ENCODE data around the gene CTSH.

The CTSH gene

DNA sequence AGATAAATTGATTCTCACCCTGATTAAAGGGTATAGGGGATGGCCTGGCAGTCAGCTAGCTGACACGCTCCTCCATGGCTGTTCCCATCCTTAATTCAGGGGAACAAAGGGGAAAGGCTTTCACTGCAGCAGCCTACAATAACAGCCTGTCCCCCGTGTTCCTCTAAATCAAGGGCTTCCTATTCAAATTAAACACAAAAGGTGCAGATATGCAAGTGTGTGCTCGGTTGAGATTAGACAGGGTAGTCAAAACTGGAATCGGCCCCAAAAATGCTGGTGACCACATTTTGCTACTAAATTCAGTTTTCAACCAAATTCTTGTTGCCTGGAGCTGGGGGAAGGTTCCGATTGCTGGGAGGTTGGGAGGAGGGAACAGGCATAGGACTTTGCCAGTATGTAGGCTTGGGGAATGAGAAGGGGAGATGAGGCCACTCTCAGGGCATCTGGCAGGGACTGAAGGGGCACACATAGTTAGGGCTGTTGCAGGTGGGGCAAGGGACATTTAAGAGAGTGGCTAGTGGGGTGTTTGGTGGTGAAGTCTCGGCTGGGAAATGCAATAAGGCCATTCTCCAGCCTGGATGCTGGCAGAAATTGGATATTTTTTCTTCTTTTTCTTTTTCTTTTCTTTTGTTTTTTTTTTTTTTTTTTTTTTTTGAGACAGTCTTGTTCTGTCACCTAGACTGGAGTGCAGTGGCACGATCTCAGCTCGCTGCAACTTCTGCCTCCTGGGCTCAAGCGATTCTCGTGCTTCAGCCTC, 32.9 kb upstream of the CTSH start:
- no peak for DNase-seq

DNA sequence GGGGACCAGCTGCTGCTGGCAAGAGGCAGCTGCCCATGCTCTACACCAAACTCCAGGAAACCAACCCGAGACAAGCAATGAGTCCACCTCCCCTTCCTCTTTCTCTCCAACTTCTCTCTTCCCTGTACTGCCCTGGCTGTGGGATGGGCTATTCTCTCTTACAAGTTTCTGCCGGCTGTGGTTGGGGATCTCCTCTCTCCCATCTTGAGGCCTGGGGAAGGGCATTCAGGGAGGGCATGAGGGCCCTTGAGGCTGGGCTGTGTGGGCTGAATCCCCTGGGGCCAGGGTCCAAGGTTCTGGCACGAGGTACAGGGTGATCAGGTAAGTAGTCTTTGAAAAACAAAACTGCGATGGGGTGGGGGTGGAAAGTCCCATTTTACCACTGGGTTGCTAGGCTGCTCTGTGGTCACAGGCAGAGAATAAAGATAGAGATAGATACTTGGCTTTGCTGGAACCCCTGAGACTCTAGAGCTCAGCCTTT, 32.3 kb upstream of the CTSH start:
- no peak for DNase-seq

- no peak for DNase-seq
These were observed 31.8 kb upstream of the CTSH start for GRCh38 chr15:78976691-78977090.

DNA sequence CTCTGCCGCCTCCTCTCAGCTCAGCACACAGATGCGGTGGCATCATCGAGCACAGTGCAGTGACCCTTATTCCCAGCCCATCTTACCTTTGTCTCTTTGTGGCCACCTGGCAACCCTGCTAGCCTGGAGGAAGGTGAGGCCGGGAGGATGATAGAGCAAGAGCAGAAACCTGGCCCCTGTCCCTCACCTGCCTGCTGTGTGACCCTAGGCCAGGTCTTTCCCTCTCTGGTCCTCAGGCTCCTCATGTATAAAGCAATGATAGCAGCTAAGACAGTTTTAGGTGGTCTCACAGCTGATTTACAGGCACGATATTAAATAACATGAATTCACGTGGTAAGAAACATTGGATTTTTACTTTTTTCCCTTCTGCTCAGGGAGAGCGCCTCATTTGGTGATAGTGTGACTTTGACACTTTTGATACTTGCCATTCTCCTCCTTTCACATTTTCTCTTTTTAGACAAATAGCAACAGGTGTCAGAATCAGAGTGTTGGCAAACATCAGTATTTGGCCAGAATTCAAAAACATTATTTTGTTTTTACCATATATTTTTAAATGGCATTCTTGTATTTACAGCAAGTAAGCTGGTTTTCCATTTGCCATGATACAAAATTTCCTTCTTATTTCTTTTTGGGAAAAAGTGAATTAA, 29.5 kb upstream of the CTSH start:
- no peak for DNase-seq

- DNase-seq, result no peak
These were observed 25.0 kb upstream of the CTSH start for GRCh38 chr15:78969687-78970349.

GRCh38 chr15:78968539-78969271, 23.9 kb upstream of the CTSH start:
- DNase-seq, result no peak

GRCh38 chr15:78968114-78968513, 23.3 kb upstream of the CTSH start:
- DNase-seq, result no peak

GRCh38 chr15:78960308-78960707, 15.5 kb upstream of the CTSH start:
- DNase-seq, result no peak

DNA sequence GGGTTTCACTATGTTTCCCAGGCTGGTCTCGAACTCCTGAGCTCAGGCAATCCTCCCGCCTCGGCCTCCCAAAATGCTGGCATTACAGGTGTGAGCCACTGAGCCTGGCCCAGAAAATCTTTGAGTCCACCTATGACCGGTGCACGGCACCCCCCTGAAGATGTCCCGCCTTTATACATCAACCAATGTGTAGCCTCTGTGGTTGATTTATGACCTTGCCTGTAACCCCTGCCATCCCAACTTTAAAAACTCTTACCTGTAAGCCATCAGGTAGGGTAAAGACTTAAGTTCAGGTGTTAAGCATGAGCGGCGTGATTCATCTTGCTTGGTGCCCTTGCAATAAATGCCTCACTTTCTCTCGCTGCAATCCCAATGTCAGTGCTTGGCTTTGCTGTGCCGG, 14.5 kb upstream of the CTSH start:
- DNase-seq, result no peak

GRCh38 chr15:78957416-78958093, 12.7 kb upstream of the CTSH start:
- no peak for DNase-seq

GRCh38 chr15:78956937-78957336, 12.1 kb upstream of the CTSH start:
- DNase-seq, result no peak

DNA sequence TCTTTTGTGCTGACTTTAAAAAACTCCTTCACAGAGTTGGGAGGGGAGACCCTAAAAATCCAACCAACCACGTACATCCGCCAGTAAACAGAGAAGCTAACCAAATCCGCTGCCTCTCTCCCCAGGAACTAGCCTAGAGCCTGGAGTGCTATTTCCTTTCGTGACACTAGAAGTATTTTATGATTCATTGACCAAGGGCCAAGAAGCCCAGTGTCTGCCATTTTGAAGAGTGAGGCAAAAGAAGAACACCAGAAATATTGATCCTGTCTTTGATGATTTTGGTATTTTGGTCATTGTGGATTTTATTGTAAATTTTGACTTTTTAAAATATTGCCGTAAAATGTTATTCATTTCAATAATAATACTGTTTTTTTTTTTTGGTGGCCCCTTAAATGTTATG, 10.5 kb upstream of the CTSH start:
- DNase-seq, result no peak

GRCh38 chr15:78951841-78952238, 7.0 kb upstream of the CTSH start:
- DNase-seq, result no peak

DNA sequence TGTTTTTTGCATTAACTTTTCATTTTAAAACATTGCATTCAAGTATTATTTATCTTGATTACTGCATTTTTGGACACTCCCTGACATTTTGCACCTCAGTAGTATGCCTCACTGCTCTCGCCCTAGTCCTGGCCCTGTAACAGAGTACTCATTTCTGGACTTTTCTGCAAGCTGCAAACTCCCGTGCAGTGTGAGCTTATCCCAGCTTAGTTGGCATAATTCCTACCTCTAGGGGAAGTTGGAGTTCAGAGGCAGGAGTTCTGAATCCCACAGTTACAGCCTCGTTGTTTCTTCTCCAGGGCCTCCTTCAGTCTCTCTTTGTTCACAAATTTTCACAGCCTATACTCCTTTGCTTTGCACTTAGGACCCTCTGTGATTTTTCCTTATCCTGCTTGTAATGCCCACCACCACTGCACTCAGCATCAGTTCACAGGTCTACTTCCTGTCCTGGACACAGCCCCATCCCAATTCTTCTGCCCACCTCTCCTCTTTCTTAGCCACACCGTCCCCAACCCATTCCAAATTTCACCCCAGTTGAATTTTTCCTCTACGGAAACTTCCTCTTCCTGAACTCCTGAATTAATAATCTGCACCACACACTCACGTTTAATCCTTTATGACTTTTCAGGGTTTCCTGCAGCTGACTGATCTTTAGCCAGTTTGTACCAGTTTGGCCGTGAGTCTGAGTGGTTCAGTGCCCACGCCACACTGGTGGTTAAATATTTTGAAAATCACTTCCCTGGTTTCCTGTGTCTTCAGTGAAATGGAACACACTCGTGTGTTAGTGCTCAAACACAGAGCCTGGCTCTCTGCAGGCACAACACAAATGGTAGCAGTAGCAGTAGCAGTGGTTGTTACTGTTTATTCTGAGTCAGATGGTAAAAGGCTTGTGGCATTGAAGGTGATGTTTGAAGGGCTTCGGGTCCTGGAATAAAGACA, 6.3 kb upstream of the CTSH start:
- no peak for DNase-seq

- DNase-seq, result no peak
These were observed 5.5 kb upstream of the CTSH start for GRCh38 chr15:78950343-78950742.

DNA sequence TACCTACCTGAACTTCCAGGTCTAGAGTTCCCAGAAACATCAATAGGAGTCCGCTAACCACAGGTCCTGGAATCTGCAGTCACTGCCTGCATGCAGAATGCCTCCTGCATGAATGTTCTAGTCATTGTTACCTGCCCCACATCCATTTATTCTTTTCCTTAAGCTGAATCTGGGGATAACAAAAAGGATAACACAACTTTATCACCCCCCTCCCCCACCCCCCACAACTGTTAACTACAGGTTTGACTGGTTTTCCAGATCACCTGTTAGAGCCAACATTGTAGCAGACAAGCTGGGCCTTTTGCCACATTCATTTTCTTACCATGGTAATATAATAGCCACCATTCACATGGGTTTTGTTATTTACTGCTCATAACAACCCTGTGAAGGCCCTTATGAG, 4.6 kb upstream of the CTSH start:
- no peak for DNase-seq

DNA sequence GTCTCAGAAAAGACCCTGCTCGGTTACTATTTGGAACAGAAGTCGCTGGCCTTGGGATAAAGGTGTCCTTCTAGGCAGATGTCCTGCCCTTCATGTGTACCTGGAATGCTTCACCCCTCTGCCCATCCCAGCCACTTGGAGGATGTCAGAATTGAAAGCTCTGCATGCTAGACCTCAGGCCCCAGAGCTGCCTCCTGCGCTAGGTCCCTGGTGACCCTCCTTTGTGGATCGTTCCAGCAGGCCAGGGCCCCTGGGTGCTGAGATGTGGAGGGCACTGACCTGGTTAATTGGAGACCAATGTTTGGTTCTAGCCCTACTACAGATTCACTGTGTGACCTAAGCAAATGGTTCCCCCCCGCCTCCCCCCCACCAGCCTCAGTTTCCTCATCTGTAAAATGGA, 2.7 kb upstream of the CTSH start:
- no peak for DNase-seq

DNA sequence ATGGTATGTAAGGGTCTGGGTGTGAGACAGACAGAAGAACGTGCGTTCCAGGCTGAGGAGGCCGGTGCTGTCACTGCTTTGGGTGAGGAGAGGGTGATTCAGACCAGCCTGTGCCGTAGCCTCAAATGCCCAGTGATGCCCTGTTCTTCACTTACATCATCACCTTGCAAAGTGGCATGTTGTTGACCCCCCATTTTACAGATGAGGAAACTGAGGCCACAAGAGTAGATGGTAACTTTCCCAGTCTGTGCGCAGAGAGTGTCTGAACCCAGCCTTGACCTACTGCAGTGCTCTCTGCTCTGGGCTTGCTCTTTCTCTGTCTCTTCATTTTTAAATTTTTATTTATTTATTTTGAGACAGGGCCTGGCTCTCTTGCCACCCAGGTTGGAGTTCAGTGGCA, 1.6 kb upstream of the CTSH start:
- no peak for DNase-seq

- DNase-seq, result no peak
These were observed 632 bp downstream of the CTSH start for GRCh38 chr15:78944202-78944625.

GRCh38 chr15:78943692-78944091, 1.2 kb downstream of the CTSH start:
- DNase-seq, result no peak

- DNase-seq, result no peak
These were observed 2.1 kb downstream of the CTSH start for GRCh38 chr15:78942741-78943140.

All from stimulated activated CD8-positive, alpha-beta memory T cell treated with anti-CD3 and anti-CD28 coated beads, Interleukin-4, amount 100 ng/mL, for 48 hours (primary cell).